GM12874 (cell line): ENCODE results near the gene GDPD5.

Experiments used
- CTCF ChIP-seq: IDR thresholded peaks from 2 replicates; pipeline ENCODE4 v1.5.1; 2011; ENCODE audit warnings: low read depth, mild to moderate bottlenecking, control low read depth, low read length, moderate library complexity; ENCODE audit not compliant: insufficient read depth

GDPD5 gene

GRCh38 chr11:75487365-75487764, 38.4 kb downstream of the GDPD5 start:
- TF ChIP-seq CTCF, result no peak

GRCh38 chr11:75485742-75486141, 40.0 kb downstream of the GDPD5 start:
- TF ChIP-seq CTCF, result no peak

DNA sequence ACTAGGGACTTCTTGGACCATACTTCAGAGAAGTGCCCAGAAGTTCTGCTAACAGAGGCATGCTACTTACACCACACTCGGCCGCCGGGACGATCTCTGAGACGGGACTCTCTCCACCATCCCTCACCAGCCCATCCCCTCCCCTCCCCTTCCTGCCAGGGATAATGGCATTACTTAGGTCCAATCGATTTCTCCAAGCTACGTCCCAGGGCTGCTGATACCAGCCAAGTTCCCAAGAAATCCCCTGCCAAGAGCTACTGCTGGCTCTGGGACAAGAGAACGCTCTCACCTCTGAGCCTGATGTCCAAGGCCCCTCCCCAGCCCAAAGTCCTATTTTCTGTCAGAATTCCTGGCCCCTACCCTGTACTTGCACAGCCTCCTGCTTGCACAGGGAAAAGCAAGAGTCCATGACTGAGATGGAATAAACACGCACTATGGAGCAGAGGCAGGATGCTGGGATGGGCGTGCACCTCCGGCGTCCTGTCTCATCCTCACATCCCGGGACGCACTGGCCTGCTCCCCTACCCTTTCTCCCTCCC, 42.7 kb downstream of the GDPD5 start:
- TF ChIP-seq CTCF, result no peak

DNA sequence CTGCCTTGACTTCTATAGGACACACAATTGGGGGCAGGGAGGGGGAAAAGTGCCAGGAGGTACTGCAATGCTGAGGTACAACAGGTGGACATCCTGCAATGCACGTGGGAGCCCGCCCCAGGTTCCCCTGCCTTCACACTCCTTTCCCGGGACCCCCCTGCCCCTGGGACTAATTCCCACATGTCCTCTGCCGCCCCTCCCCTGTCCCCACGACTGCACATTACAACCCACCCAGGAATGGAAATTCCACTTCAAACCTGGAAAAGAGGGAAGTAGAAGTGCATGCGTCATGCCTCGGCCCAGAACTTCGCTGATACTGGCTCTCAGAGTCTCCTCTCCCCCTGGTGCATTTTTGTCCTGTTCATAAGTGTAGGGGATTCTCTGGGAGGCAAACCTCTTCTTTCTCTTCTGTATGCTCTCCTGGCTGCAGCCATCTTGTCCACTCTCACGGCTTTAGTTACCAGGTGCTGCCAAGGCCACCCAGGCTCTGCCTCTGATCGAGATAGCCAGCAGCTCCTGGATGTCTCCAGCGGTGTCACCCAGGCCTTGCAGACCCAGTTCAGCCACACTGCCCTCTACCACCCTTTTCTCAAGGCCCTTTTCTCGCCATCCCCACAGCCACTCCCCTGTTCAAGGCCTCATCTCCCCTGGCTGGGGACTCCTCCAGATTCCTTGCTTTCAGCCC, 43.7 kb downstream of the GDPD5 start:
- TF ChIP-seq CTCF, result no peak

DNA sequence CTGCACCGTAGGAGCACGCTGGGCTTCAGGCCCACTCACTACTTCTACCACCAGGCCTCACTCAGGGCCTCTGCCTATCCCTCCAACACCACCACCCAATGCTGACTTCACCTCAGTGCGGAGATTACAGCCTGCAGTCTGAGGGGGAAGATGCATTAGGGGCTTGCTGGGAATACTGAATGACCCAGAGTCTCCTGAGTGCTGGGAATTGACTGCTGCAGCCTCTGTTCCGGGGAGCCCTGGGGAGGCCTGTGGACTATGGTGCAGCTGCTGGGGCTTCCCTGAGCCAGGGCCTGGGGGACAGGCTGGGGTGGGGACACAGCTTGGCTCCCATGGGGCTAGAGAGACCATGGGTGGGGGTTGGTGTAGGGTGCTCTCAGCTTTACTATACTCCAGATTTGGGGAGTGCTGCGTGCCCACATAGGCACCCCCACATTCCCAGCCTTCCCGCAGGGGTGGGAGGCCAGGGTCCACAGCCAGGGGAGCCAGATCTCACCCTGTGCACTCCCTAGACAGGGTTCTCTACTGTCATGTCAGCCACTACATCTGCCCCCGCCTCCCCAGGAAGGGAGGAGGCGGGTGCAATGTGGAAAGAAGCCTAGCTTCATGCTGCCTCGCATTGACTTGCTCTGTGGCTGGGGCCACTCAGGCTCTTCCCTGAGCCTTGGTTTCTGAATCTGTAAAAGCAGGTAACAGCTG, 44.4 kb downstream of the GDPD5 start:
- no peak for TF ChIP-seq CTCF

DNA sequence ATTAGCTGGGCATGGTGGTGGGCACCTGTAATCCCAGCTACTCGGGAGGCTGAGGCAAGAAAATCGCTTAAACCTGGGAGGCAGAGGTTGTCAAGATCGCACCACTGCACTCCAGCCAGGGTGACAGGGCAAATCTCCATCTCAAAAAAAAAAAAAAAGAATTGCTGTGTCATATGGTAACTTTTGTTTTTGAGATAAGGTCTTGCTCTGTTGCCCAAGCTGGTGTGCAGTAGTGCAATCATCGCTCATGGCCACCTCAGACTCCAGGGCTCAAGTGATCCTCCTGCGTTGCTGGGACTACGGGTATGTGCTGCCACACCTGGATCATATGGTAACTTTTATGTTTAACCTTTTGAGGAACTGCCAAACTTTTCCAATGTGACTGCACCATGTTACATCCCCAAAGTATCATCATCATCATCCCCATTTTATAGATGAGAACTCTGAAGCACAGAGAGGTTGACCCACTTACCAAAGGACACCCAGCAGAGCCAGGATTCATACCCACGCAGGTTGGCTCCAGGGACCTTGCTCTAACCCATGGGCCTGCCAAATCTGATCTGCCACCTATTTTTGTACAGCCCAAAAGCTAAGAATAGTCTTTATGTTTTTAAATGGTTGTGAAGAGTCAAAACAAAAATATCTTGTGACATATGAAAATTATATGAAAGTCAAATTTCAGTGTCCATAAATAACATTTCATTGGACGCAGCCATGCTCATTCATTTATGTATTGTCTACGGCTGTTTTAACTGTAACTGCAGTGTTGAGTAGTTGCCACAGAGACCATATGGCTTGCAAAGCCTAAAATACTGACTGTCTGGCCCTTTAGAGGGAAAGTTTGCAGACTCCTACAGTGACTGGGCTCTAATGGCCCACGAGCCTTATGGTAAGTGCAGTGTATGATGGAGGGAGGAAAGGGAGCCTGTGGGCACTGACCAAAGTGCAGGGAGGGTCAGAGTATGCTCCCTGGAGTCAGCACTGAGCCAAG, 45.3 kb downstream of the GDPD5 start:
- TF ChIP-seq CTCF, result no peak
